Epithelial cell of prostate (primary cell): ENCODE data around the gene L3MBTL2.
"Not testable (repeated sequence)": the region's sequence is repeated elsewhere in the genome, so short reads cannot be mapped to it uniquely, and the experiment has no call there.

Source experiments
- DNase-seq: peaks from one replicate; pipeline ENCODE4 v3.0.0-alpha.2; 2011; ENCODE audit warnings: low read depth, low spot score
- H3K27ac ChIP-seq: fragments of 450-650 bp; 2 replicates; pipeline ENCODE4 v1.5.1; 2017; ENCODE audit warnings: mild to moderate bottlenecking

L3MBTL2 gene

DNA sequence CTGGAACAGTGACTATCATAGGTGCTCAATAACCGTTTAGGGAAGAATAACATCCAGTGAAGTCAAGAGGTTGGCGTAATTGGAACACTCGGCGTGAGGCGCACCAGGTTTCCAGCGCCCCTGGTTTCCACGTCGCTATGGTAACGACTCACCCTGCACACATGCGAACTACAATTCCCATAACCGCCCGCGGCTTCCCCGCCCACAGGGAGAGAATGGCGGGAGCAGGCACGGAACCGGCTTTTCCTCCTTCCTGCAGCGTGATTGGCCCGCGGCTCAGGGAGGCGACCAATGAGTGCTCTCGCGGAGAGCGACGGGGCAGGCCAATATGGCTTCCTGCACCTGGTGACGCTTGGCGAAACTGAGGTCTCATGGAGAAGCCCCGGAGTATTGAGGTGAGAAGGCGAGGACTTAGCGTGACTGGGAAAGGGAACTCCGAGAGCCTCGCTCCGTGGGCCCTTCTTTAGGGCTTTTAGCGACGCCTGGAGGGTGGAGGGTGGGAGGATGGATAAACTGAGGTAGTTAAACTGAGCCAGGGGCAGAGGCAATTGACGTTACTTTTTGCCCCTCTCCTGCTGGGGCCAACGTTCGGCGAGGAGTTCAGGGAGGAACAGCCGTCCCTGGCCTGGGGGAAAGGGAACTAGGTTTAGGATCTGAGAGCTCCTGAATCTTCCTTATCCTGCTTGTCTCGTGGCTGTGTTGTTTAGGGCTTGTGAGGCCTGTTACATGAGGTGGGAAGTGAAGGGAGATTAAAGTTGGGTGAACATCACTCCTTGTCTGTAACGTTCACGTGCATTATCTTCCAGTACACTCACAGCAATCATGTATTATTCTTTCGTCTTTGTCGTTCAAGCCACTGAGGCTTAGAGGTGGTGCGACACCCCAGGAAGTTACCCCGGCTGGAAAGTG lies at the start of gene L3MBTL2:
L3MBTL2 (plus strand) TSS at position 321 of the 909 bp plus-strand sequence; CDS start at position 372, 51 bp downstream.
- H3K27ac ChIP-seq = peak within 1 kb of the TSS; percentile 69
- peak; percentile 75 for DNase-seq

GRCh38 chr22:41157083-41157482 lies 48.0 kb upstream of the L3MBTL2 start:
- no peak overlapping the region for H3K27ac ChIP-seq
- DNase-seq = no peak

GRCh38 chr22:41169157-41169556 lies 36.0 kb upstream of the L3MBTL2 start:
- no peak for DNase-seq
- no peak overlapping the region for H3K27ac ChIP-seq

- DNase-seq = no peak
- H3K27ac ChIP-seq = no peak overlapping the region
These were observed 33.1 kb upstream of the L3MBTL2 start for GRCh38 chr22:41171996-41172395.

DNA sequence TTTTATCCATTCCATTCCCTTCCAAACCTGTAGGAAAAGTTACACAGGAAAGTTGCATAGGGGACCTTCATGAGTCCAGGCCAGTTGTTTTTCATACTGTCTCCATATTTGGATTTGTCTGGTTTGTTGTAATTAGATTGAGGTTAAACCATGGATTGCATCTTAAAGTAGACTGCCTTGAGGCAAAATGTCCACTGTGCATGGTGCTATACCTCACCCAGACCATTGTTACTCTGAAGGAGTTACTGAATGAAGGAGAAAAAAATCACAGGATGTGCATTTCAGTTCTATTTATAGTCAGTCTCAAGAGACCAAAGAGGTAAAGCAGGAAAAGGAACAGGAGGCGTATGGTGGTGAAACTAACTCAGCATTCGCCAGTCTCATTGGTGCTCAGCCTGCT lies 29.6 kb upstream of the L3MBTL2 start:
- H3K27ac ChIP-seq = no peak overlapping the region
- DNase-seq = no peak

DNA sequence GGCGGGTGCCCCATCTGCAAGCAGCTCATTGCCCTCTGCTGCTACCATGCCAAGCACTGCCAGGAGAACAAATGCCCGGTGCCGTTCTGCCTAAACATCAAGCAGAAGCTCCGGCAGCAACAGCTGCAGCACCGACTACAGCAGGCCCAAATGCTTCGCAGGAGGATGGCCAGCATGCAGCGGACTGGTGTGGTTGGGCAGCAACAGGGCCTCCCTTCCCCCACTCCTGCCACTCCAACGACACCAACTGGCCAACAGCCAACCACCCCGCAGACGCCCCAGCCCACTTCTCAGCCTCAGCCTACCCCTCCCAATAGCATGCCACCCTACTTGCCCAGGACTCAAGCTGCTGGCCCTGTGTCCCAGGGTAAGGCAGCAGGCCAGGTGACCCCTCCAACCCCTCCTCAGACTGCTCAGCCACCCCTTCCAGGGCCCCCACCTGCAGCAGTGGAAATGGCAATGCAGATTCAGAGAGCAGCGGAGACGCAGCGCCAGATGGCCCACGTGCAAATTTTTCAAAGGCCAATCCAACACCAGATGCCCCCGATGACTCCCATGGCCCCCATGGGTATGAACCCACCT lies 28.0 kb upstream of the L3MBTL2 start:
- no peak for DNase-seq
- H3K27ac ChIP-seq = no peak overlapping the region

DNA sequence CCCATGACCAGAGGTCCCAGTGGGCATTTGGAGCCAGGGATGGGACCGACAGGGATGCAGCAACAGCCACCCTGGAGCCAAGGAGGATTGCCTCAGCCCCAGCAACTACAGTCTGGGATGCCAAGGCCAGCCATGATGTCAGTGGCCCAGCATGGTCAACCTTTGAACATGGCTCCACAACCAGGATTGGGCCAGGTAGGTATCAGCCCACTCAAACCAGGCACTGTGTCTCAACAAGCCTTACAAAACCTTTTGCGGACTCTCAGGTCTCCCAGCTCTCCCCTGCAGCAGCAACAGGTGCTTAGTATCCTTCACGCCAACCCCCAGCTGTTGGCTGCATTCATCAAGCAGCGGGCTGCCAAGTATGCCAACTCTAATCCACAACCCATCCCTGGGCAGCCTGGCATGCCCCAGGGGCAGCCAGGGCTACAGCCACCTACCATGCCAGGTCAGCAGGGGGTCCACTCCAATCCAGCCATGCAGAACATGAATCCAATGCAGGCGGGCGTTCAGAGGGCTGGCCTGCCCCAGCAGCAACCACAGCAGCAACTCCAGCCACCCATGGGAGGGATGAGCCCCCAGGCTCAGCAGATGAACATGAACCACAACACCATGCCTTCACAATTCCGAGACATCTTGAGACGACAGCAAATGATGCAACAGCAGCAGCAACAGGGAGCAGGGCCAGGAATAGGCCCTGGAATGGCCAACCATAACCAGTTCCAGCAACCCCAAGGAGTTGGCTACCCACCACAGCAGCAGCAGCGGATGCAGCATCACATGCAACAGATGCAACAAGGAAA lies 27.3 kb upstream of the L3MBTL2 start:
- no peak for DNase-seq
- H3K27ac ChIP-seq = no peak overlapping the region

- DNase-seq = no peak
- no peak overlapping the region for H3K27ac ChIP-seq
These were observed 26.6 kb upstream of the L3MBTL2 start for GRCh38 chr22:41178425-41178975.

GRCh38 chr22:41180362-41180761 lies 24.8 kb upstream of the L3MBTL2 start:
- not testable (repeated sequence) for DNase-seq
- peak overlapping the region; percentile 78 for H3K27ac ChIP-seq

DNA sequence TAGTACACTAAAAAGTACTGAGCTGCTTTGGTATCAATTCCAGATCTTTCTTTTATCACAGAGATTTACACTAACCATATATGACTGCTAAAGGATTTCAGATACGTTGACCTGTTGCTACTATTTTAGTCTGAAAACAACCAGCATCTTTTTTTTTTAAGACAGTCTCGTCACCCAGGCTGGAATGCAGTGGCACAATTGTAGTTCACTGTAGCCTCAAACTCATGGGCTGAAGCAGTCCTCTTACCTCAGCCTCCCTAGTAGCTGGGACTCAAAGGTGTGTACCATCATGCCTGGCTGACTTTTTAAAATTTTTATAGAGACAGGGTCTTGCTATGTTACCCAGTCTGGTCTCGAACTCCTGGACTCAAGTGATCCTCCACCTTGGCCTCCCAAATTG lies 24.2 kb upstream of the L3MBTL2 start:
- peak overlapping the region; percentile 78 for H3K27ac ChIP-seq
- DNase-seq = no peak

DNA sequence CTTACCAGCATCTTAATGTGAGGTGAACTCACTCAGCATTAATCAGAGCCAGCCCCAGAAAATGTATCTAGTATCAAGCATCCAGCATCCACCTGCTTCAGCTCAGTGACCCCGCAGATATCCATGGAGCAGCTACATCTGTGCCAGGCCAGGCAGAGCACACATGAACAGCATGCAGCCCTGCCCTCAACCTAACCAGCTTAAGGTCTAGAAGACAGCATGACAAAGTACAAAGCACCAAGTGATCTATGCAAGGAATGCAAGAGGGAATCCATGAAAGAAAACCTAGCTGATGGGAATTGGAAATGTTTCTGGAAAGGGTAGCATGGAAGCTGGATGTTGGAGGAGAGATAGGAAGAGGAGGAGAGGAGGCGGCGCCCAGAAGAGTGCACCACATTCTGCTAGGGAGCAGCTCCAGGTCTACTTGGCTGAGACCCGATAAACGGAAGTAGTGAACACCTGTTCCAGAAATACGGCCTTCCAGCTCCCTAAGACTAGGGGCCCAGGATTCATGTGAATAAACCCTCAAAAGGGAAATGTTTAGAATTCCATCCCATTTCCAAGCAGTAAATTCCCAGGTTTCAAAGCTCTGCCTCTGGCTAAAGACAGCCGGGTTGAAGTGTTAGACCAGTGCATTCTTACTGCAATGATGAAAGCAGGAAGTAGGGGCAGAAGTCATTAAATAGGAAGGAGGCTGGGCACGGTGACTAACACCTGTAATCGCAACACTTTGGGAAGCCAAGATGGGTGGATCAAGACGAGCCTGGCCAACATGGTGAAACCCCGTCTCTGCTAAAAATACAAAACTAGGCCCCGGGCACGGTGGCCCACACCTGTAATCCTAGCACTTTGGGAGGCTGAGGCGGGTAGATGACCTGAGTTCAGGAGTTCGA lies 23.5 kb upstream of the L3MBTL2 start:
- DNase-seq = peak; percentile 31
- peak overlapping the region; percentile 78 for H3K27ac ChIP-seq

DNA sequence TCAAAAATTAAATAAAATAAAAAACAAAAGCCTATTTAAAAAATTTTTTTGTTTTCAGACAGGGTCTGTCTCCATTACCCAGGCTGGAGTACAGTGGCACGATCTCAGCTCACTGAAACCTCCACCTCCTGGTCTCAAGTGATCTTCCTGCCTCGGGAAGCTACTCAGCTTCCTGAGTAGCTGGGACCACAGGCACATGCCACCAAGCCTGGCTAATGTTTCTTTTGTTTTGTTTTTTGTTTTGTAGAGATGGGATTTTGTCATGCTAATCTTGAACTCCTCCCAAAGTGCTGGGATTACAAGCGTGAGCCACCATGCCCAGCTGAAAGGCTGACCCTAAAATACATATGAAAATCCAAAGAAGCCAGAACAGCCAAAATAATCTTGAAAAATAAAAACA lies 20.4 kb upstream of the L3MBTL2 start:
- no peak overlapping the region for H3K27ac ChIP-seq
- DNase-seq = no peak

- no peak for DNase-seq
- H3K27ac ChIP-seq = no peak overlapping the region
These were observed 13.6 kb upstream of the L3MBTL2 start for GRCh38 chr22:41191467-41191866.

DNA sequence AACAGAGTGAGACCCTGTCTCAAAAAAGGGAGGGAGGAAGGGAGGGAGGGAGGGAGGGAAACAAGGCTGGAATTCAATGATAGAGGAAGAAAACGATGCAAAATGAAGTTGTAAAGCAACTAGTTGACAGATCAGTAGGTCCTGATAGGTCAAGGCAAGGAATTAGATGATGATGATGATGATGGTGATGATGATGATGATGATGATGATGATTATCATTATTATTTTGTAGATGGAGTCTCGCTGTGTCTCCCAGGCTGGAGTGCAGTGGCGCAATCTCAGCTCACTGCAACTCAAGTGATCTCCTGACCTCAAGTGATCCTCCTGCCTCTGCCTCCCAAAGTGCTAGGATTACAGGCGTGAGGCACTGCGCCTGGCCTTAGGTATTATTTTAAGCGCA lies 11.3 kb upstream of the L3MBTL2 start:
- H3K27ac ChIP-seq = no peak overlapping the region
- no peak for DNase-seq

DNA sequence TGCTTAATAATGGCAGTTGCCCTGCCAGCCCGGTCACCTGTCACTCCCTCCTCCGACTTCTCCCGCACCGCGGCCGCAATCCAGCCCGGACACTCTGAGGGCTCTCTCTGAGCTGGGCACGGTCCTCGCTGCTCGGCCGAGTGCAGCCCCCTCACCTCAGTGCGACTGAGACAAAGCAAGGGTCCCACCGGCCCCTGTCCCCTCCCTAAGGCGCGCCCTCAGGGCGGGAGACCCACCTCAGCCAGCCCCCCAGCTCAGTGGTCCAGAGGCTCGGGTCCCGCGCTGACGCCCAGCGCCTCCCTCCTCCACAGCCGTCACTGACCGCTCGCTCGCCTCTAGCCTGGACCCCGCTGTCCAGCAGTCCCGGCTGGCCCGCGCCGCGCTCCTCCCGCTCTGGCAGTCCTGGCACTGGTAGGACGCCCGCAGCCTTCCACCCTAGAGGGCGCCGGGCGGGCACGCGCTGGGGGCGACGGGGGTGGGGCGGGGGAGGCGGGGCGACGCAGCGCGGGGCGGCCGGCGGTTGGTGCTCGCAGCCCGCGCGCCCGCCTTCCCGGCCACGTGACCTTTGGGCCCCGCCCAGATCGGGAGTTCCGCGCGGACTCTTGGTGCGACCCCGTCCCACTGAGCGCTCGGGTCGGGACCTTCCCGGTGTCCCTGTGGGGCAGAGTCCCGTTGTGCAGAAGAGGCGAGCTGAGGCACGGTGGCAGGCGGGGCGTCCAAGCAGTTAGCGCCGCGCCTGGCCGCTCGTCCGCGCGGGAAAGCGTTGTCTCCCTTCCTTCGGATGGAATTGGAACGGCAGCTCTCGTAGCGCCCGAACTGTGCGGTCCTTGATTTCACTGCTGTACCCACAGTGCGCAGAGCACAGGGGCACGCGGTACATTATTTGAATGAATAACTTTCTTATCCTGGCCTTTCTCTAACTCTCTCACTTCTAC lies 7.8 kb upstream of the L3MBTL2 start:
- H3K27ac ChIP-seq = no peak overlapping the region
- no peak for DNase-seq

GRCh38 chr22:41198027-41198580 lies 7.0 kb upstream of the L3MBTL2 start:
- DNase-seq = no peak
- no peak overlapping the region for H3K27ac ChIP-seq

- peak; percentile 27 for DNase-seq
- H3K27ac ChIP-seq = no peak overlapping the region
These were observed 4.0 kb upstream of the L3MBTL2 start for GRCh38 chr22:41201141-41201540.

DNA sequence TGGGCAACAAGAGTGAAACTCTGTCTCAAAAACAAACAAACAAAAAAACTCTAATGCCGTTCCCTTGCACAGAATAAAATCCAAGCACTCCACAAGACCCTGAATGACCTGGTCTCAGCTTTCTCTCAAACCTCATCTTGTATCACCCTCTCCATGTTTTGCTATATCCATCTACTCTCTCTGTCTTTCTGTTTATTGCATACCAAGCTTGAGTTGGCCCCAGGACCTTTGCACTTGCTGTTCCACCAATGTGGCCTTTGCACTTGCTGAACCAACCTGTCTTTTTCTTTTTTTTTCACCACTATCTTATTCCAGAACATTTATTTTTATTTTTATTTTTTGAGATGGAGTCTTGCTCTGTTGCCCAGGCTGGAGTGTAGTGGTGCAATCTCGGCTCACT lies 2.0 kb upstream of the L3MBTL2 start:
- no peak overlapping the region for H3K27ac ChIP-seq
- DNase-seq = no peak
